OCI-LY7 (cell line): ENCODE results near the gene PSAP. TPM values are rescaled to one million over a fixed set of nuclear protein-coding genes. Genes with fewer than 3 reads are reported as not detected.

Experiments
- BruUV-seq: library from RNA; stranded (reverse); fragments of 400-500 nt; replicated peaks from 2 replicates; lab custom pipeline; 2021; lab: Mats Ljungman, UMichigan
- CTCF ChIA-PET: fragments of 300-600 bp; sonication (Branson Sonifier 250); formaldehyde crosslinking; loops from one replicate; lab custom pipeline; 2022; ENCODE audit warnings: antibody characterized with exemption; ENCODE audit not compliant: unreplicated experiment; lab: Charles Lee
- POLR2A ChIA-PET: fragments of 300-600 bp; sonication (Branson Sonifier 250); formaldehyde crosslinking; loops from one replicate; lab custom pipeline; 2022; ENCODE audit warnings: antibody characterized with exemption; lab: Charles Lee
- DNase-seq: peaks from one replicate; pipeline ENCODE4 v3.0.0-alpha.2; 2015; ENCODE audit warnings: low spot score
- H2AFZ ChIP-seq: fragments of 200-600 bp; sonication (generic), shearing (Covaris generic); 2 replicates; pipeline ENCODE4 v1.6.1; 2014; ENCODE audit warnings: mild to moderate bottlenecking, antibody characterized with exemption, low read length, moderate library complexity
- H3K27ac ChIP-seq: fragments of 200-600 bp; sonication (generic); 2 replicates; pipeline ENCODE4 v1.5.1; 2014; ENCODE audit warnings: mixed run types, low read depth, mild to moderate bottlenecking, moderate library complexity, low read length, inconsistent platforms; ENCODE audit not compliant: poor library complexity, severe bottlenecking
- H3K36me3 ChIP-seq: fragments of 200-600 bp; sonication (generic); 2 replicates; pipeline ENCODE4 v1.6.1; 2014; ENCODE audit warnings: mild to moderate bottlenecking, antibody characterized with exemption, low read length, moderate library complexity, mixed read lengths; ENCODE audit not compliant: insufficient read depth
- H3K4me1 ChIP-seq: fragments of 200-600 bp; sonication (generic); 2 replicates; pipeline ENCODE4 v1.5.1; 2014; ENCODE audit warnings: mild to moderate bottlenecking, low read length; ENCODE audit not compliant: insufficient read depth, poor library complexity, severe bottlenecking
- H3K4me2 ChIP-seq: fragments of 200-600 bp; sonication (generic); 2 replicates; pipeline ENCODE4 v1.6.1; 2014; ENCODE audit warnings: mild to moderate bottlenecking, low read length
- H3K4me3 ChIP-seq: fragments of 200-600 bp; sonication (generic); 2 replicates; pipeline ENCODE4 v1.5.1; 2014; ENCODE audit warnings: mild to moderate bottlenecking, low read depth, low read length; ENCODE audit not compliant: poor library complexity, severe bottlenecking
- H3K79me2 ChIP-seq: fragments of 200-600 bp; sonication (generic); 2 replicates; pipeline ENCODE4 v1.6.1; 2016; ENCODE audit warnings: low read depth, mild to moderate bottlenecking, low read length, moderate library complexity, mixed read lengths; ENCODE audit not compliant: insufficient read depth
- H3K9me2 ChIP-seq: fragments of 200-600 bp; sonication (generic); 2 replicates; pipeline ENCODE4 v1.6.1; 2016; ENCODE audit warnings: mild to moderate bottlenecking, low read length, mixed read lengths; ENCODE audit not compliant: insufficient read depth
- H3K9me3 ChIP-seq: fragments of 200-600 bp; sonication (generic); 2 replicates; pipeline ENCODE4 v1.6.1; 2014; ENCODE audit warnings: mild to moderate bottlenecking, mixed run types, low read length, mixed read lengths
- H4K20me1 ChIP-seq: fragments of 200-600 bp; sonication (generic); 2 replicates; pipeline ENCODE4 v1.6.1; 2014; ENCODE audit warnings: mild to moderate bottlenecking, antibody characterized with exemption, low read length, moderate library complexity, mixed read lengths; ENCODE audit not compliant: insufficient read depth
- CTCF ChIP-seq: fragments of 200-600 bp; sonication (generic); conservative IDR thresholded peaks from 2 replicates; pipeline ENCODE4 v1.5.1; 2014; ENCODE audit warnings: mild to moderate bottlenecking, antibody characterized with exemption, low read length, moderate library complexity, mixed read lengths
- EZH2phosphoT487 ChIP-seq: fragments of 200-600 bp; sonication (generic); IDR thresholded peaks from 2 replicates; pipeline ENCODE4 v1.6.1; 2018; ENCODE audit warnings: low read depth, borderline replicate concordance, mild to moderate bottlenecking, mixed run types, antibody characterized with exemption, low read length, moderate library complexity, mixed read lengths
- intact Hi-C: fragments of 100-400 bp; cut with micrococcal nuclease; formaldehyde crosslinking; loops from one replicate; pipeline ENCODE4 v1.10.0; 2022; ENCODE audit not compliant: unreplicated experiment
- total RNA-seq, 2 experiments: library from RNA; depleted of rRNA in 1 of 2; stranded (reverse); fragments of >200 nt in 1 of 2; shearing (Covaris generic) in 1 of 2; gene quantifications; 2 replicates each; pipeline ENCODE4 v1.2.3, GENCODE V29; 2014 to 2022

PSAP gene
- total RNA-seq, 2 experiments from 2014 or later: 163 to 200 TPM

- Histone ChIP-seq H3K9me2 (no peaks in the 10 kb centered on the region), H4K20me1 (no peaks in the 10 kb centered on the region), H3K27ac (no peak overlapping the region), H3K79me2 (no peaks in the 10 kb centered on the region), H3K4me3 (peak overlapping the region; percentile 36), H3K4me2 (peak overlapping the region; percentile 61), H2AFZ (peak overlapping the region; percentile 82), H3K9me3 (no peaks in the 10 kb centered on the region), H3K4me1 (peaks cover 42% of the 10 kb centered on the region), H3K36me3 (no peaks in the 10 kb centered on the region)
- CTCF ChIA-PET: interaction anchor here (1.0 kb wide), 2 partner anchors 17 to 200 kb away, joined by 3 to 5 read pairs; no protein-coding TSS in a partner anchor
- BruUV-seq: no TSS peak
- TF ChIP-seq CTCF: no peak
- no peak for TF ChIP-seq EZH2phosphoT487
- no peak for DNase-seq
- intact Hi-C loops: no loop called here
- POLR2A ChIA-PET: interaction anchor here (0.6 to 1.3 kb wide), 4 partner anchors 17 to 58 kb away, joined by 3 to 5 read pairs (median 4); no protein-coding TSS in a partner anchor
Observed at GRCh38 chr10:71769279-71769823, 81.7 kb downstream of the PSAP start.

GRCh38 chr10:71767420-71768035 lies 83.5 kb downstream of the PSAP start:
- DNase-seq: no peak
- CTCF ChIA-PET: interaction anchor here (0.5 kb wide), 1 partner anchor 113 kb away, joined by 3 read pairs; no protein-coding TSS in a partner anchor
- no peak for TF ChIP-seq CTCF
- TF ChIP-seq EZH2phosphoT487: no peak
- BruUV-seq: no TSS peak
- Histone ChIP-seq H3K36me3 (no peaks in the 10 kb centered on the region), H3K27ac (no peak overlapping the region), H4K20me1 (no peaks in the 10 kb centered on the region), H3K9me2 (no peaks in the 10 kb centered on the region), H3K4me1 (peaks cover 26% of the 10 kb centered on the region), H2AFZ (no peak overlapping the region), H3K79me2 (no peaks in the 10 kb centered on the region), H3K9me3 (no peaks in the 10 kb centered on the region), H3K4me2 (no peak overlapping the region), H3K4me3 (no peak overlapping the region)
- POLR2A ChIA-PET: interaction anchor here (1.1 to 1.4 kb wide), 2 partner anchors 10 to 41 kb away, joined by 4 to 5 read pairs; no protein-coding TSS in a partner anchor
- intact Hi-C loops: no loop called here
